Stimulated activated CD4-positive, alpha-beta T cell treated with anti-CD3 and anti-CD28 coated beads, Interleukin-15, amount 100 ng/mL, for 48 hours (primary cell): ENCODE results near the gene CBLN2.

ENCODE experiments used
- DNase-seq, 2 donors: peaks; one replicate each; pipeline ENCODE4 v3.0.0-alpha.2; 2020; ENCODE audit warnings: low read depth in 2 of 2

CBLN2 gene

GRCh38 chr18:72544092-72544886, at the start of gene CBLN2:
Gene CBLN2 (minus strand): TSS chr18:72544342. CDS start chr18:72542160, 2,182 bp downstream.
- DNase-seq, result peak; percentile 12 to 38

- no peak for DNase-seq
Measured at GRCh38 chr18:72588360-72588759, 44.2 kb upstream of the CBLN2 start.

DNA sequence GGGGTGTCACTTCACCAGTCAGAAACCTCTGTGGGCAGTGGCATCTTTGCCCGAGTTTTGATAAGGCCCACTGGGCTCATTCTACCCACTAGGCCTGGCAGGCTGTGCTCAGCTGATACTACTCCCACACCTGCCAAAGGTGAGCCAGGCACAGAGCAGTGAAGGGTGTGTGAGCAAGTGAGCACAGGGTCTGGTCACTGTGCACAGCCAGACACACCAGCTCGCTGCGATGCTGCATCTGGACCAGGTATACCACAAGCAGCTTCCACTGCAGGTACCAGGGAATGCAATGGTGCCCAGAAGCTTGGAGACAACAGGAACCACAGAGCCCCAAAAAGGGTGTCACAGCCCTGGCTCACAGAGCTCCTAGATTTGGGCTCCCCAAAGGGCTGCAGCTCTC, 40.6 kb upstream of the CBLN2 start:
- no peak for DNase-seq

DNA sequence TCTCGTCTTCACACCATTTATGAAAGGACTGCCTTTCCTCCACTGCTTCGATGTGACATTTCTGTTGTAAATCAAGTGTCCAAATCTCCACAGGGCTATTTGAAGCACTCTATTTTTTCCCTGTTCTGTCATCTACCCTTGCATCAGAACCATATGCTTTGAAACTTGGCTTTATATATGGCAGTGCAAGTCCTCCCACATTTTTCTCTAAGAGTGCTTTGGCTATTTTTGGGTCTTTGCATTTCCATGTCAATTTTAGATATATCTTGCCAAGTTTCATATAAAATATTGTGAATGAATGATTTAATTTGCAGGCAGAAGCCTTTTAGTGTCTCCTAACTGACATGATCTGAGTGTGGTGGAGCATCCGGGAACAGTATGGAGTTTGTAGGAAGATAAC, 37.8 kb upstream of the CBLN2 start:
- DNase-seq, result no peak

DNA sequence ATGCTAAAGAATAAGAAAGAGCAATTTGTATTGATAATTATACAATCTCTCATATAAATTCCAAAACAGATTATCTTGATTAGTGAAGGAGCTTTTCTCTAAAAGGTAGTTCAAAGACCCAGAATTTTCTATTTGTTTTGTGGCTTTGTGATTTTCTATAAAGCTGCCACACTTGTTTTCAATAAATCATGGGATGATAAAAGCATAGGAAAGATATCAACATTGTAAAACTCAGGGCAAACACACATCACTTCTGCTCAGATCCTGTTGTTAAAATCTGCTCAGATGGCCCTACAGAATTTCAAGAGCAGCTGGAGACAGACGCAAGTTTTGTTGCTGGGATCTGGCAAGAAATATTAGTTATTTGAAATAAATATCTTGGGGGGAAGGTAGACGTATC, 28.8 kb upstream of the CBLN2 start:
- no peak for DNase-seq

- no peak for DNase-seq
Measured at GRCh38 chr18:72566290-72566689, 22.1 kb upstream of the CBLN2 start.

GRCh38 chr18:72555968-72556367, 11.8 kb upstream of the CBLN2 start:
- DNase-seq, result no peak

DNA sequence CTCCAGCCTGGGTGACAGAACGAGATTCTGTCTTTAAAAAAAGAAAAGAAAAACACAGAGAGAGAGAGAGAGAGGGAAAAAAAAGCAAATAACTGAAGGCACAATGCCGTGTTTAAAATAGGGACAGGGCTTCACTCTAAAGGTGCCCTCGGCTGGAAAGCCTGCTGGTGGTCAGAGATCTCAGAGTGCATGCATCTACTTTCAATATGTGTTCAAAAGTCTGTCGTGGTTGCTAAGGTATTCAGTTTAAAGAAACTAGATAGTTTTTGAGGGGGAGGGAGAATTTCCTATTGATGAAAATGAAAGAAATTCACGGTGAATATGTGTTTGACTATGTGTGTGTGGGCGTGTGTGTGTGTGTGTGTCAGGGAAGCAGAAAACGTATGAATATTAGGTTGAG, 11.0 kb upstream of the CBLN2 start:
- DNase-seq, result no peak

GRCh38 chr18:72543357-72544055, 636 bp downstream of the CBLN2 start:
- no peak for DNase-seq

DNA sequence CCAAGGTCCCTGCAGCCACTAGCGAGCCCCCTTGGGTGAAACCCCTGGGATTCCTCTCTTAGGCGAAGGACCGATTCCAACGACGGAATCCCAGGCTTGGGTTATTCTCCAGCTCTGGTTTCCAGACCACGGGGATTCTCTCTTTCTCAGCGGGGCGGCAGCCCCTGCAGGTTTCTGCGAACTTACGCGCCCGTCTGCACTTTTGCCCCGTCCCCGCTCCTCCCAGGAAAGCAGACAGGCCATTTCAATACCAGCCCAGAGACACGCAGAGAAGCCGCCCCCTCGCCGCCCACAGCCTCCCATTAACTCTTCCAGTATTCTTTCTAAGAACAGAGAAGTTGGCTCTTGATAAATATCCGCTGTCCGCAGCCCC, 1.2 kb downstream of the CBLN2 start:
- DNase-seq, result no peak

GRCh38 chr18:72542342-72542741, 1.8 kb downstream of the CBLN2 start:
- no peak for DNase-seq

DNA sequence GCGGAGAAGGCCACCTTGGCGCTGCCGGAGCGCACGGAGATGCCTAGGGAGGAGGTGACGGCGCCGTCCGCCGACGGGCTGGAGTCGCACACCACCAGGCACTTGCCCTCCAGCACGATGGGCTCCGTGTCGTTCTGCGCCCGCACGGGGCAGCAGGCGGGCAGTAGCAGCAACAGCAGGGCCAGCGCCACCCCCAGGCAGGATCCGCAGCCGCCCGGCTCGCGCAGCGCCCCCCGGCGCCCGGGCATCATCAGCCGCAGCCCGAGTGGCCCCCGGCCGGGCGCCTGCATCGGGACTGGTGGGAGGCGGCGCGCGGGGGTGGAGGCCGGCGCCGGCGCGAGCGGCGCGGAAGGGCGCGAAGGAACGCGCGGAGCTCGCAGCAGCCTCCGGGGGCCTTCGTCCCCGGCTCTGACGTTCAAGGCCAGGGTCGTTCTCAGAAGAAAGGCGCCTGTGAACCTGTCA, 2.2 kb downstream of the CBLN2 start:
- DNase-seq, result no peak

DNA sequence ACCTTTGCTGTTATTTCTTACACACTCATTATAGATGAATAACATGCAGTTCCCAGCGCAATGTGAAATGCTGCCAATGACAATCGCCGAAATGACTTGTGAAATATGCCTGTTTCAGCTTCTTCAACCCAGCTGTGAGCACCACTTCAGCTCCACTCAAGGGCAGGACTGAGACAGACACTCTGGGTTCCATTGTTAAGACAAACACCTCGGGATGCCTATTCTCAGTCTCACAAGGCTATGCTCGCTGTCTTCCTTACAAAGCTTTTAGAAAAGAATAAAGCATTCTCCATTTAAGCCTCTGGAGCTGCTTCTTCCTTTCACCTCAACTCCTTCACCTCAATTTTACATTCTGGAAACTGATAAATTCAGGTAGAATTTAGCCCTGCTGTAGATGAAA, 4.2 kb downstream of the CBLN2 start:
- DNase-seq, result no peak

DNA sequence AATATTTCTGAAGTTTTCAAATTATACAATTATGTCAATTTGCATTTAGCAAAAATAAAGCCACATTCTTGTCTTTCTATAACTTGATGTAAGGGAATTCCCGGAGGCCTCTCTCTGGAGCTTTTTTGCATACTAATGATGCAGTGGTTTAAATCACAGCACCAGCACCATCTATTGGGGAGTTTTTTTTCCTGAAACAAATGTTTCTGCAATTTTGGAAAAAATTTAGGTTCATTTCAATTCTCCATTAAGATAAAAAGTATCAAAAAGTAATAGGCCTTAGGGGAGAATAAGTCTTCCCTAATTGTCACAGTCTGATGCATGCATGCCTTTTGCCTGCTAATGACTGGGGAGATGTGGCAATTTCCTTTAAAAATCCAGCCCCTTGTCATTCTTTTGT, 13.5 kb downstream of the CBLN2 start:
- DNase-seq, result no peak

DNA sequence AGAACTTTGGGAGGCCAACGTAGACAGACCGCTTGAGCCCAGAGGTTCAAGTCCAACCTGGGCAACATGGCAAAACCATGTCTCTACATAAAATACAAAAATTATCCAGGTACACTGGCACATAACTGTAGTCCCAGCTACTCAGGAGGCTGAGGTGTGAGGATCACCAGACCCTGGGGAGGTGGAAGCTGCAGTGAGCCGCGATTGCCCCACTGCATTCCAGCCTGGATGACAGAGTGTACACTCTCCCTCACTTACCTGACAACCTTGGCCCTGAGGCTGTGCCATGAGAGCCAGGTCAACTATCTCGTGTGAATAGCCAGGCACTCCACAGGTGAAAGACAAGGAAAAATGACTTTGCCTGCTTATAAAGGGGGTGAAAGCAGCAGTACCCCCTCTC, 39.3 kb downstream of the CBLN2 start:
- no peak for DNase-seq

GRCh38 chr18:72502671-72503431, 41.3 kb downstream of the CBLN2 start:
- no peak for DNase-seq

DNA sequence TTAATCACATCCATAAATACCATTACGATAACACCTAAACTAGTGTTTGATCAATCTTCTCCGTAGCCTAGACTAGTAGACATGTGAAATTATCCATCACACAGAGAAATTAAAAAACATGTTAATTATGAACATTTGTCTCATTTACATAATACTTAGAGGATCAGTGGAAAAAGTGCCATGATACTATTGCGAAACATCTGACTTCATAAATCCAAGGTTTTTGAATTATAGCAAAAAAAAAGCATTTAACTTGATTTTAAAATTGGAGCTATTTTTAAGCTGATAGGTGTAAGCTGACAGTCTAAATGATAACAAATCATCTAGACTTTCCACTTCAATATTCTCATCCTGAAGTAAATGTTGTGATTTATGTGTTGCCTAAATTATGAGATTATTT, 51.6 kb downstream of the CBLN2 start:
- DNase-seq, result no peak
